ENCODE data around the gene RNF20.

- TF ChIP-seq CTCF (IDR thresholded peaks at IDR 0.05) (no peak), POLR2A (IDR thresholded peaks at IDR 0.05) (no peak)
Measured at GRCh38 chr9:101487443-101487840, 46.2 kb upstream of the RNF20 start.
